Trophoblast cell (in vitro differentiated cells and primary cell): ENCODE data around the gene LIME1.
A peak's percentile ranks its signal among the peaks of the same experiment; 100 is the strongest.

ENCODE experiments used
- DNase-seq, 2 donors: peaks; one replicate each; pipeline ENCODE4 v3.0.0-alpha.2; 2016
- H2AFZ ChIP-seq: 2 replicates; pipeline ENCODE4 v1.6.1; 2013; ENCODE audit warnings: low read length, moderate library complexity, mild to moderate bottlenecking; ENCODE audit not compliant: insufficient read depth, poor library complexity
- H2AK5ac ChIP-seq: 2 replicates; pipeline ENCODE4 v1.6.1; 2013; ENCODE audit warnings: mild to moderate bottlenecking, low read length
- H2BK120ac ChIP-seq: 2 replicates; pipeline ENCODE4 v1.6.1; 2013; ENCODE audit warnings: low read length, mild to moderate bottlenecking, moderate library complexity; ENCODE audit not compliant: insufficient read depth, poor library complexity
- H2BK12ac ChIP-seq: 2 replicates; pipeline ENCODE4 v1.6.1; 2013; ENCODE audit warnings: mild to moderate bottlenecking, low read length, moderate library complexity
- H2BK5ac ChIP-seq: 2 replicates; pipeline ENCODE4 v1.6.1; 2013; ENCODE audit warnings: low read length, low read depth, moderate library complexity, mild to moderate bottlenecking; ENCODE audit not compliant: poor library complexity
- H3K14ac ChIP-seq: 2 replicates; pipeline ENCODE4 v1.6.1; 2013; ENCODE audit warnings: mild to moderate bottlenecking, low read length
- H3K18ac ChIP-seq: 2 replicates; pipeline ENCODE4 v1.6.1; 2013; ENCODE audit warnings: mild to moderate bottlenecking, low read length
- H3K23ac ChIP-seq: 2 replicates; pipeline ENCODE4 v1.6.1; 2013; ENCODE audit warnings: low read length
- H3K27ac ChIP-seq: 2 replicates; pipeline ENCODE4 v1.5.1; 2013; ENCODE audit warnings: low read depth, mild to moderate bottlenecking, inconsistent platforms, low read length, moderate library complexity
- H3K27me3 ChIP-seq: 2 replicates; pipeline ENCODE4 v1.6.1; 2013; ENCODE audit warnings: inconsistent platforms, mild to moderate bottlenecking, low read length, moderate library complexity; ENCODE audit not compliant: insufficient read depth
- H3K36me3 ChIP-seq, 2 experiments: 1 replicate in 1 of 2; 2 replicates in 1 of 2; pipeline ENCODE4 v1.6.1; 2013; ENCODE audit warnings: low read length in 2 of 2, mild to moderate bottlenecking in 2 of 2, moderate library complexity in 1 of 2; ENCODE audit not compliant: insufficient read depth in 2 of 2, control insufficient read depth in 1 of 2
- H3K4ac ChIP-seq: 2 replicates; pipeline ENCODE4 v1.6.1; 2013; ENCODE audit warnings: low read depth, mild to moderate bottlenecking, low read length, moderate library complexity
- H3K4me1 ChIP-seq, 2 experiments: 1 replicate in 1 of 2; 2 replicates in 1 of 2; pipeline ENCODE4 v1.6.1; 2013; ENCODE audit warnings: low read length in 2 of 2, mild to moderate bottlenecking in 2 of 2, moderate library complexity in 1 of 2; ENCODE audit not compliant: insufficient read depth in 2 of 2, control insufficient read depth in 1 of 2
- H3K4me2 ChIP-seq: 2 replicates; pipeline ENCODE4 v1.6.1; 2013; ENCODE audit warnings: inconsistent platforms, mild to moderate bottlenecking, low read length, moderate library complexity
- H3K4me3 ChIP-seq: 2 replicates; pipeline ENCODE4 v1.5.1; 2013; ENCODE audit warnings: mild to moderate bottlenecking, low read depth, low read length, inconsistent platforms
- H3K79me1 ChIP-seq: one replicate; pipeline ENCODE4 v1.6.1; 2013; ENCODE audit warnings: low read length
- H3K79me2 ChIP-seq: 2 replicates; pipeline ENCODE4 v1.6.1; 2013; ENCODE audit warnings: low read length, mild to moderate bottlenecking; ENCODE audit not compliant: control insufficient read depth, insufficient read depth, poor library complexity
- H3K9ac ChIP-seq: 2 replicates; pipeline ENCODE4 v1.6.1; 2013; ENCODE audit warnings: mild to moderate bottlenecking, low read length
- H3K9me3 ChIP-seq: 2 replicates; pipeline ENCODE4 v1.6.1; 2013; ENCODE audit warnings: low read depth, mild to moderate bottlenecking, control low read depth, inconsistent platforms, low read length; ENCODE audit not compliant: insufficient read depth
- H4K12ac ChIP-seq: 2 replicates; pipeline ENCODE4 v1.6.1; 2013; ENCODE audit warnings: low read depth, mild to moderate bottlenecking, low read length, moderate library complexity
- H4K8ac ChIP-seq: 2 replicates; pipeline ENCODE4 v1.6.1; 2013; ENCODE audit warnings: low read depth, mild to moderate bottlenecking, low read length, moderate library complexity
- H4K91ac ChIP-seq: one replicate; pipeline ENCODE4 v1.6.1; 2013; ENCODE audit warnings: low read depth, mild to moderate bottlenecking, low read length, moderate library complexity
- WGBS: extraction: QIAGEN DNeasy Blood & Tissue Kit; methylation state at CpG from one replicate; pipeline ENCODE4 v1.1.7; 2013; ENCODE audit warnings: missing lambda C conversion rate; ENCODE audit not compliant: insufficient read length, insufficient coverage; ENCODE audit errors: extremely low coverage; 5-methylcytosine and 5-hydroxymethylcytosine counted together

LIME1 gene

DNA sequence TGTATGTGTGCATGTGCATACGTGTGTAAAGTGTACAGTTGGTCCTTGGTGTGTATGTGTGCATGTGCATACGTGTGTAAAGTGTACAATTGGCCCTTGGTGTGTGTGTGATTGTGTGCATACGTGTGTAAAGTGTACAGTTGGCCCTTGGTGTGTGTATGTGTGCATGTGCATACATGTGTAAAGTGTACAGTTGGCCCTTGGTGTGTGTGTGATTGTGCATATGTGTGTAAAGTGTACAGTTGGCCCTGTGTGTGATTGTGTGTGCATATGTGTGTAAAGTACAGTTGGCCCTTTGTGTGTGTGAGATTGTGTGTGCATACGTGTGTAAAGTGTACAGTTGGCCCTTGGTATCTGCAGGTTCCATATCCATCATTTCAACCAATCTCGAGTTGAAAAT lies 5.1 kb upstream of the LIME1 start:
- Histone ChIP-seq H4K8ac (no peak overlapping the region), H3K27ac (no peak overlapping the region), H3K18ac (no peak overlapping the region), H3K79me2 (no peaks in the 10 kb centered on the region), H3K4me3 (no peak overlapping the region), H3K9me3 (peaks cover 8% of the 10 kb centered on the region), H2BK120ac (no peak overlapping the region), H4K91ac (no peak overlapping the region), H4K12ac (no peak overlapping the region), H2BK5ac (no peak overlapping the region), H3K27me3 (no peaks in the 10 kb centered on the region), H3K4me2 (no peak overlapping the region), H3K14ac (no peak overlapping the region), H2BK12ac (no peak overlapping the region), H3K79me1 (no peaks in the 10 kb centered on the region), H3K4me1 (no peaks in the 10 kb centered on the region), H3K9ac (no peak overlapping the region), H2AFZ (no peak overlapping the region), H3K23ac (no peak overlapping the region), H3K36me3 (peaks cover 37 to 43% of the 10 kb centered on the region in 2 experiments), H3K4ac (no peak overlapping the region), H2AK5ac (no peak overlapping the region)
- WGBS, result no CpG with 5 or more reads among the region's 5 CpGs
- no peak for DNase-seq

DNA sequence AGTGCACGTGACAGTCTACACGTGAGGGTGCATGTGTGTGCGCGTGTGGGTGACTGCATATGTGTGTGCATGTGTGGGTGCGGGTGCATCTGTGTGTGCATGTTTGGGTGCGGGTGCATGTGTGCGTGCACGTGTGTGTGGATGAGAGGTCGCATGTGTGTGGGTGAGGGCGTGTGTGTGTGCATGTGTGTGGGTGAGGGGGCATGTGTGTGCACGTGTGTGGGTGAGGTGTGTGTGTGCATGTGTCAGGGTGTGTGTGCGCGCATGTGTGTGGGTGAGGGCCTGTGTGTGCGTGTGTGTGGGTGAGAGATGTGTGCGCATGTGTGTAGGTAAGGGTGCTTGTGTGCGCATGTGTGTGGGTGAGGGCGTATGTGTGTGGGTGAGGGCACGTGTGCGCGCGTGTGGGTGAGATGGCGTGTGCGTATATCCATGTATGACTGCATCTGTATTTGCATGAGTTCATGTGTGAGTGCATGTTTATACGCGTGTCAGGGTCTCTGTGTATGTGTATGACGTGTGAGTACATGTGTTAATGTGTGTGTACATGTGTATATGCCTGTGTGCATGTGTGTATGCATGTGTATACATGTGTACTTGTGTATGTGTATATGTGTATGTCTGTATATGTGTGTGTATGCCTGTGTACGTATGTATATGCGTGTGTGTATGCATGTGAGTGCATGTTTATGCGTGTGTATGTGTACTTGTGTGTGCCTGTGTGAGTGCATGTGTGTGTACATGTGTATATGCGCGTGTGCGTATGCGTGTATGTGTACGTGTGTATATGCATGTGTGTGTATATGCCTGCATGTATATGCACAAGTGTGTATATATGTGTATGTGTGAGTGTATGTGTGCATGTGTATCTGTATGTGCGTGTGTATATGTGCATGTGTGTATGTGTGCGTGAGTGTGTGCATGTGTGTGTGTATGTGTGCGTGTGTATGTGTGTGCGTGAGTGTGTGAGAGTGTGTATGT lies 4.1 kb upstream of the LIME1 start:
- Histone ChIP-seq H3K14ac (no peak overlapping the region), H3K23ac (peak overlapping the region; percentile 38), H2AK5ac (no peak overlapping the region), H2BK120ac (no peak overlapping the region), H2BK5ac (no peak overlapping the region), H3K9ac (no peak overlapping the region), H4K12ac (no peak overlapping the region), H2BK12ac (no peak overlapping the region), H3K36me3 (peaks cover 37 to 45% of the 10 kb centered on the region in 2 experiments), H3K18ac (no peak overlapping the region), H2AFZ (no peak overlapping the region), H4K91ac (no peak overlapping the region), H3K4me1 (no peaks in the 10 kb centered on the region), H4K8ac (no peak overlapping the region), H3K9me3 (peaks cover 8% of the 10 kb centered on the region), H3K4me2 (no peak overlapping the region), H3K27ac (no peak overlapping the region), H3K4me3 (peak overlapping the region; percentile 49), H3K79me2 (no peaks in the 10 kb centered on the region), H3K4ac (no peak overlapping the region), H3K27me3 (no peaks in the 10 kb centered on the region), H3K79me1 (no peaks in the 10 kb centered on the region)
- DNase-seq, result no peak
- 91% methylated on average over 10 of the region's 38 CpGs for WGBS

DNA sequence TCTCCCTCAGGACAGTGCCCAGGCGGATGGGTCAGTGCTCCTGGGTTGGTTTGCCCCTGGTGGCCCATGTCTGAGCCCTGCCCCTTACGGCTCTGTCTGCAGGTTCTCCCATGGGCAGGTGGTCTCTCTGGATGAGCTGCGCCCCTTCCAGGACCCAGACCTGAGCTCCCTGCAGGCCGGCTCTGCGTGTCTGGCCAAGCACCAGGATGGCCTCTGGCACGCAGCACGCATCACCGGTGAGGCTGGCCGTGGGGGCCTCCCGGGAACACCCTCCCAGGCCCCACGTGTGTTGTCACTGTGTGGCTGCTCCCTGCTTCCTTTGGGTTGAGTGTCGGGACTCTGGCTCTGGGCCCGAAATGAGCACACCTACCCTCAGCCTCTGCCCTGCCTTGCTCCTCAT lies 3.3 kb upstream of the LIME1 start:
- no peak overlapping the region for H4K12ac ChIP-seq
- H3K18ac ChIP-seq, result no peak overlapping the region
- no peaks in the 10 kb centered on the region for H3K27me3 ChIP-seq
- no peaks in the 10 kb centered on the region for H3K79me1 ChIP-seq
- no peak overlapping the region for H4K8ac ChIP-seq
- DNase-seq, result no peak
- H3K9me3 ChIP-seq, result peaks cover 8% of the 10 kb centered on the region
- no peak overlapping the region for H3K4me3 ChIP-seq
- H3K4me1 ChIP-seq, result peaks cover 0 to 1% of the 10 kb centered on the region in 2 experiments
- no peak overlapping the region for H3K14ac ChIP-seq
- H3K36me3 ChIP-seq, result peaks cover 37 to 44% of the 10 kb centered on the region in 2 experiments
- no peak overlapping the region for H2BK120ac ChIP-seq
- no CpG with 5 or more reads among the region's 13 CpGs for WGBS
- no peaks in the 10 kb centered on the region for H3K79me2 ChIP-seq
- no peak overlapping the region for H3K23ac ChIP-seq
- no peak overlapping the region for H2BK5ac ChIP-seq
- no peak overlapping the region for H3K9ac ChIP-seq
- no peak overlapping the region for H3K27ac ChIP-seq
- H2AK5ac ChIP-seq, result no peak overlapping the region
- H4K91ac ChIP-seq, result no peak overlapping the region
- H2AFZ ChIP-seq, result no peak overlapping the region
- H3K4me2 ChIP-seq, result no peak overlapping the region
- no peak overlapping the region for H3K4ac ChIP-seq
- no peak overlapping the region for H2BK12ac ChIP-seq

DNA sequence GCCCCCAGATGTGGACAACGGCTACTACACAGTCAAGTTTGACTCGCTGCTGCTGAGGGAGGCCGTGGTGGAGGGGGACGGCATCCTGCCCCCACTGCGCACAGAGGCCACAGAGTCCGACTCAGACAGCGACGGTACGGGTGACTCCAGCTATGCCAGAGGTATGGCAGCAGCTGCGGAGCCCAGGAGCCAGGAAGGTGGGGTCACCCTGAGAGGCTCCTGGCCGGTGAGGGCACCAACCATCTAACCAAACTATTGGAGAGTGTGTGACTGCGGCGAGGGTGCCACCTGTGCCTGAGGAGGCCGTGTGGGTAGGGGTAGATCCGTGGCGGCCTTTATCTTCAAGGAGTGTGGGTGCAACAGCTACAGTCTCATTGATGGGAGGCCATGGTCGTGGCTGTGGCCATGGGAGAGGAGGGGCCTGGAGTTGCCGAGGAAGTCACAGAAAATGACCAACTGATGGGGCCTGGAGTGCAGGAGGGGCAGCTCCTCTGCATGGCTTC lies 2.8 kb upstream of the LIME1 start:
- Histone ChIP-seq H3K79me1 (no peaks in the 10 kb centered on the region), H4K8ac (no peak overlapping the region), H2BK120ac (no peak overlapping the region), H3K4me1 (peaks cover 4 to 5% of the 10 kb centered on the region in 2 experiments), H3K14ac (no peak overlapping the region), H3K4me2 (no peak overlapping the region), H3K36me3 (peaks cover 37 to 39% of the 10 kb centered on the region in 2 experiments), H4K12ac (no peak overlapping the region), H2BK5ac (no peak overlapping the region), H3K9ac (no peak overlapping the region), H3K23ac (no peak overlapping the region), H3K4ac (no peak overlapping the region), H3K18ac (no peak overlapping the region), H4K91ac (no peak overlapping the region), H2AFZ (no peak overlapping the region), H3K79me2 (no peaks in the 10 kb centered on the region), H3K27me3 (no peaks in the 10 kb centered on the region), H2AK5ac (no peak overlapping the region), H3K4me3 (no peak overlapping the region), H3K9me3 (peaks cover 8% of the 10 kb centered on the region), H2BK12ac (no peak overlapping the region), H3K27ac (no peak overlapping the region)
- WGBS, result no CpG with 5 or more reads among the region's 18 CpGs
- DNase-seq, result no peak
